ENCODE results near the gene ATAD1.
A peak's percentile ranks its signal among the peaks of the same experiment; 100 is the strongest.

The ATAD1 gene

GRCh38 chr10:87782721-87783120 is 35.3 kb downstream of the ATAD1 start:
- Histone ChIP-seq H3K27me3 (replicated peaks; ENCODE audit: control insufficient read depth, insufficient read depth, low read length) (no peaks in the 10 kb centered on the region), H3K4me3 (replicated peaks; ENCODE audit: low read depth, low read length) (no peak overlapping the region), H3K36me3 (ENCODE audit: control insufficient read depth, insufficient read depth, low read length) (peaks cover 9% of the 10 kb centered on the region)
- TF ChIP-seq, protein P1, sequence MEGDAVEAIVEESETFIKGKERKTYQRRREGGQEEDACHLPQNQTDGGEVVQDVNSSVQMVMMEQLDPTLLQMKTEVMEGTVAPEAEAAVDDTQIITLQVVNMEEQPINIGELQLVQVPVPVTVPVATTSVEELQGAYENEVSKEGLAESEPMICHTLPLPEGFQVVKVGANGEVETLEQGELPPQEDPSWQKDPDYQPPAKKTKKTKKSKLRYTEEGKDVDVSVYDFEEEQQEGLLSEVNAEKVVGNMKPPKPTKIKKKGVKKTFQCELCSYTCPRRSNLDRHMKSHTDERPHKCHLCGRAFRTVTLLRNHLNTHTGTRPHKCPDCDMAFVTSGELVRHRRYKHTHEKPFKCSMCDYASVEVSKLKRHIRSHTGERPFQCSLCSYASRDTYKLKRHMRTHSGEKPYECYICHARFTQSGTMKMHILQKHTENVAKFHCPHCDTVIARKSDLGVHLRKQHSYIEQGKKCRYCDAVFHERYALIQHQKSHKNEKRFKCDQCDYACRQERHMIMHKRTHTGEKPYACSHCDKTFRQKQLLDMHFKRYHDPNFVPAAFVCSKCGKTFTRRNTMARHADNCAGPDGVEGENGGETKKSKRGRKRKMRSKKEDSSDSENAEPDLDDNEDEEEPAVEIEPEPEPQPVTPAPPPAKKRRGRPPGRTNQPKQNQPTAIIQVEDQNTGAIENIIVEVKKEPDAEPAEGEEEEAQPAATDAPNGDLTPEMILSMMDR (IDR thresholded peaks at IDR 0.05; ENCODE audit: insufficient read depth, low read length, poor library complexity, severe bottlenecking), result no peak
- DNase-seq (ENCODE audit: extremely low read depth, insufficient read length), result no peak

GRCh38 chr10:87781545-87781944 is 36.5 kb downstream of the ATAD1 start:
- DNase-seq (ENCODE audit: extremely low read depth, insufficient read length), result no peak
- TF ChIP-seq, protein P1 (IDR thresholded peaks at IDR 0.05; ENCODE audit: insufficient read depth, low read length, poor library complexity, severe bottlenecking), result no peak
- H3K36me3 ChIP-seq (ENCODE audit: control insufficient read depth, insufficient read depth, low read length), result peaks cover 6% of the 10 kb centered on the region
- H3K27me3 ChIP-seq (replicated peaks; ENCODE audit: control insufficient read depth, insufficient read depth, low read length), result no peaks in the 10 kb centered on the region
- no peak overlapping the region for H3K4me3 ChIP-seq (replicated peaks; ENCODE audit: low read depth, low read length)

GRCh38 chr10:87776328-87776727 is 41.7 kb downstream of the ATAD1 start:
- TF ChIP-seq, protein P1 (IDR thresholded peaks at IDR 0.05; ENCODE audit: insufficient read depth, low read length, poor library complexity, severe bottlenecking), result no peak
- Histone ChIP-seq H3K27me3 (replicated peaks; ENCODE audit: control insufficient read depth, insufficient read depth, low read length) (no peaks in the 10 kb centered on the region), H3K36me3 (ENCODE audit: control insufficient read depth, insufficient read depth, low read length) (peaks cover 3% of the 10 kb centered on the region), H3K4me3 (replicated peaks; ENCODE audit: low read depth, low read length) (no peak overlapping the region)
- DNase-seq (ENCODE audit: extremely low read depth, insufficient read length), result no peak

DNA sequence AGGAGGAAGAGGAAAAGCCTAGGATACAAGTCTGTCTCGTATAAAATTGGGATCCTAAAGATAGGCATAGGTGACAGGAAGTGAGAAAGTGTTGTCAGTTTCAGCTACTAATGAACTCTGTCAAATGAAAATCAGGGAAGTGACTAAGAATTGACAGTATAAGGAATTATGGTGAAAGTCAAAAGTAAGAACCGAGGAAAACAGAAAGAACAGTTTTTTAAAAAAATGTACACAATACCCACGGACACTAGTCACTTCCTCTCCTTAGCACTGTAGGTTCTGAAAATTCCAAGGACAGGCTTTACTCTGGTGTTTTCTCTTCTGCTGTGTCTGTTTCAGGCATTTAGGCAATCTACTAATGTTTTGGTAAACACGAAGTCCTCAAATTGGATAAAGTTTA is 42.3 kb downstream of the ATAD1 start:
- peaks cover 3% of the 10 kb centered on the region for H3K36me3 ChIP-seq (ENCODE audit: control insufficient read depth, insufficient read depth, low read length)
- H3K4me3 ChIP-seq (replicated peaks; ENCODE audit: low read depth, low read length), result no peak overlapping the region
- DNase-seq (ENCODE audit: extremely low read depth, insufficient read length), result no peak
- TF ChIP-seq, protein P1 (IDR thresholded peaks at IDR 0.05; ENCODE audit: insufficient read depth, low read length, poor library complexity, severe bottlenecking), result no peak
- H3K27me3 ChIP-seq (replicated peaks; ENCODE audit: control insufficient read depth, insufficient read depth, low read length), result no peaks in the 10 kb centered on the region

DNA sequence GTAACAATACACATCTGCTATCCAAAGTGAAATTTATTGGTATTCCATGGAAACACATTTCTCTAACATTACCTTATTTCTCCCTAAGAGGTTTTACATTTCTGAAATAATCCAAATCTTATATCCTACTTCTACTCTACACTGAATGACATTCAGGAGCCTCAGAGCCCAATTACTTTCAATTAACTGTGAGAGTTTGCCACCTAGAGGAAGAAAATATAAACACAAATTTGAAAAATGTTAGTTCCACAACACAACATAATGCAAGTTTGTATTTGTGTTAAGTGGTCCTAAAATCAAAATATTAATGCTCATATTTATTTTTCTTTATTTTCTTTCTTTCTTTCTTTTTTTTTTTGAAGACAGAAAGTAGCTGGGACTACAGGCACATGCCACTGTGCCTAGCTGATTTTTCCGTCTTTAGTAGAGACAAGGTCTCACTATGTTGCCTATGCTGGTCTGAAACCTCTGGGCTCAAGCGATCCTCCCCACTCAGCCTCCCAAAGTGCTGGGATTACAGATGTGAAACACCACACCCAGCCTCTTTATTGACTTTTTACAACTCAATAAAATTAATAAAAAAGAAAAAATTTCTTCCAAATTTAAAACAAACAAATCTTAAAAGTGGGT is 46.0 kb downstream of the ATAD1 start:
- TF ChIP-seq, protein P1 (IDR thresholded peaks at IDR 0.05; ENCODE audit: insufficient read depth, low read length, poor library complexity, severe bottlenecking), result peak; percentile 42
- no peak overlapping the region for H3K4me3 ChIP-seq (replicated peaks; ENCODE audit: low read depth, low read length)
- H3K27me3 ChIP-seq (replicated peaks; ENCODE audit: control insufficient read depth, insufficient read depth, low read length), result no peaks in the 10 kb centered on the region
- H3K36me3 ChIP-seq (ENCODE audit: control insufficient read depth, insufficient read depth, low read length), result peaks cover 6% of the 10 kb centered on the region
- DNase-seq (ENCODE audit: extremely low read depth, insufficient read length), result no peak

GRCh38 chr10:87767253-87767652 is 50.8 kb downstream of the ATAD1 start:
- TF ChIP-seq, protein P1 (IDR thresholded peaks at IDR 0.05; ENCODE audit: insufficient read depth, low read length, poor library complexity, severe bottlenecking), result no peak
- H3K4me3 ChIP-seq (replicated peaks; ENCODE audit: low read depth, low read length), result no peak overlapping the region
- DNase-seq (ENCODE audit: extremely low read depth, insufficient read length), result no peak
- peaks cover 4% of the 10 kb centered on the region for H3K36me3 ChIP-seq (ENCODE audit: control insufficient read depth, insufficient read depth, low read length)
- no peaks in the 10 kb centered on the region for H3K27me3 ChIP-seq (replicated peaks; ENCODE audit: control insufficient read depth, insufficient read depth, low read length)
